ENCODE measurements around the gene NPAS2. TPM values are rescaled to one million over a fixed set of nuclear protein-coding genes. Genes with fewer than 3 reads are reported as not detected.

Gene NPAS2
- polyA plus RNA-seq, 1 of the 3 experiments (the other 2 are of a cell fraction), result 58.5 TPM

- no peak for TF ChIP-seq IRF3 (IDR thresholded peaks at IDR 0.05; ENCODE audit: low read depth, low read length)
- no peak for TF ChIP-seq RCOR1 (IDR thresholded peaks at IDR 0.05; ENCODE audit: low read length)
- no peak for TF ChIP-seq SIN3A (IDR thresholded peaks at IDR 0.05; ENCODE audit: borderline replicate concordance, low read depth, low read length)
Observed at GRCh38 chr2:101022221-101022620, 202.3 kb downstream of the NPAS2 start (continued).

GRCh38 chr2:101023327-101024107 is 203.6 kb downstream of the NPAS2 start:
- Histone ChIP-seq H3K9me2 (no peaks in the 10 kb centered on the region), H3K79me2 (ENCODE audit: insufficient read depth) (no peaks in the 10 kb centered on the region), H3F3A (replicated peaks; ENCODE audit: insufficient read depth) (no peaks in the 10 kb centered on the region), H3K4me2 (no peak overlapping the region), H4K20me1 (ENCODE audit: insufficient read depth) (no peaks in the 10 kb centered on the region), H3K27ac (ENCODE audit: low read depth in 2 of 2, low read length in 1 of 2) (no peak overlapping the region), H3K27me3 (ENCODE audit: insufficient read depth) (no peaks in the 10 kb centered on the region), H3K36me3 (replicated peaks in 1 of 2; ENCODE audit: control insufficient read depth in 1 of 2, insufficient read depth in 2 of 2, low read length in 1 of 2) (peaks cover 13 to 24% of the 10 kb centered on the region in 2 experiments), H3K4me1 (ENCODE audit: control insufficient read depth in 1 of 2, insufficient read depth in 2 of 2, low read depth in 1 of 2, low read length in 1 of 2) (peaks cover 0 to 2% of the 10 kb centered on the region in 2 experiments; a peak in 1 of 4 replicates), H2AFZ (ENCODE audit: low read depth) (no peak overlapping the region), H3K9me3 (no peaks in the 10 kb centered on the region), H3K4me3 (ENCODE audit: low read depth in 2 of 2, low read length in 1 of 2) (no peak overlapping the region), H3K9ac (no peak overlapping the region)
- TF ChIP-seq JUND (IDR thresholded peaks at IDR 0.05) (no peak), IRF3 (IDR thresholded peaks at IDR 0.05; ENCODE audit: low read depth, low read length) (no peak), ELF1 (IDR thresholded peaks at IDR 0.05) (no peak), CHD2 (IDR thresholded peaks at IDR 0.05; ENCODE audit: low read length, partially characterized antibody) (no peak), PBX3 (IDR thresholded peaks at IDR 0.05) (no peak)
- POLR2A ChIA-PET, result no interaction called here
- DNase-seq, result no peak
- 98% methylated on average over 6 of the region's 6 CpGs for WGBS (ENCODE audit: low lambda C conversion rate)
- CTCF ChIA-PET, result interaction anchor here (1.3 to 1.7 kb wide), 3 partner anchors 165 to 364 kb away, joined by 3 to 4 read pairs (median 4); partner anchors contain the start of gene CREG2

- ChIA-PET POLR2A (no interaction called here), CTCF (interaction anchor here (0.8 to 3.9 kb wide), 8 partner anchors 10 to 180 kb away, joined by 3 to 11 read pairs (median 4); no protein-coding TSS in a partner anchor)
- Histone ChIP-seq H3F3A (replicated peaks; ENCODE audit: insufficient read depth) (no peaks in the 10 kb centered on the region), H4K20me1 (ENCODE audit: insufficient read depth) (no peaks in the 10 kb centered on the region), H2AFZ (ENCODE audit: low read depth) (no peak overlapping the region), H3K79me2 (ENCODE audit: insufficient read depth) (no peaks in the 10 kb centered on the region), H3K9me2 (no peaks in the 10 kb centered on the region), H3K4me2 (no peak overlapping the region), H3K4me3 (ENCODE audit: low read depth in 2 of 2, low read length in 1 of 2) (no peak overlapping the region), H3K36me3 (replicated peaks in 1 of 2; ENCODE audit: control insufficient read depth in 1 of 2, insufficient read depth in 2 of 2, low read length in 1 of 2) (peaks cover 1 to 13% of the 10 kb centered on the region in 2 experiments), H3K9me3 (no peaks in the 10 kb centered on the region), H3K4me1 (ENCODE audit: control insufficient read depth in 1 of 2, insufficient read depth in 2 of 2, low read depth in 1 of 2, low read length in 1 of 2) (no peaks in the 10 kb centered on the region; a peak in 1 of 4 replicates), H3K9ac (no peak overlapping the region), H3K27ac (ENCODE audit: low read depth in 2 of 2, low read length in 1 of 2) (no peak overlapping the region), H3K27me3 (ENCODE audit: insufficient read depth) (no peaks in the 10 kb centered on the region)
- WGBS (ENCODE audit: low lambda C conversion rate), result 98% methylated on average over 6 of the region's 6 CpGs
- DNase-seq, result no peak
- TF ChIP-seq SMC3 (IDR thresholded peaks at IDR 0.05; ENCODE audit: low read depth, low read length) (no peak), RAD21 (IDR thresholded peaks at IDR 0.05; ENCODE audit: low read length) (no peak), FOXJ3 (CRISPR knock-in tag; IDR thresholded peaks at IDR 0.05) (no peak), JUND (IDR thresholded peaks at IDR 0.05) (no peak), FOXM1 (IDR thresholded peaks at IDR 0.05; ENCODE audit: low read depth) (no peak), NFIC (IDR thresholded peaks at IDR 0.05; ENCODE audit: borderline replicate concordance) (no peak), TAF1 (IDR thresholded peaks at IDR 0.05; ENCODE audit: borderline replicate concordance, low read depth, low read length) (no peak), MAX (IDR thresholded peaks at IDR 0.05; ENCODE audit: low read depth) (no peak), EZH2phosphoT487 (IDR thresholded peaks at IDR 0.05; ENCODE audit: borderline replicate concordance, low read depth) (no peak), IRF3 (IDR thresholded peaks at IDR 0.05; ENCODE audit: low read depth, low read length) (no peak), RFX5 (IDR thresholded peaks at IDR 0.05; ENCODE audit: low read length) (no peak), ZBTB33 (IDR thresholded peaks at IDR 0.05; ENCODE audit: borderline replicate concordance, low read depth) (no peak), MEF2A (IDR thresholded peaks at IDR 0.05; ENCODE audit: borderline replicate concordance, low read depth) (no peak)
Observed at GRCh38 chr2:101025561-101025960, 205.6 kb downstream of the NPAS2 start.

All from SK-N-SH (cell line).